Stimulated activated CD4-positive, alpha-beta T cell treated with anti-CD3 and anti-CD28 coated beads, Interleukin-15, amount 100 ng/mL, for 48 hours (primary cell): ENCODE results near the gene AGT.
"Not testable (repeated sequence)": the region's sequence is repeated elsewhere in the genome, so short reads cannot be mapped to it uniquely, and the experiment has no call there.

Experiments used
- DNase-seq, 2 donors: peaks; one replicate each; pipeline ENCODE4 v3.0.0-alpha.2; 2020; ENCODE audit warnings: low read depth in 2 of 2

AGT gene

GRCh38 chr1:230691615-230692014, 22.3 kb downstream of the AGT start:
- no peak for DNase-seq

- DNase-seq, result no peak
These were observed 23.8 kb downstream of the AGT start for GRCh38 chr1:230690101-230690500.

GRCh38 chr1:230686747-230687146, 27.2 kb downstream of the AGT start:
- DNase-seq, result no peak

- no peak for DNase-seq
These were observed 28.9 kb downstream of the AGT start for GRCh38 chr1:230684998-230685397.

GRCh38 chr1:230684146-230684545, 29.8 kb downstream of the AGT start:
- no peak for DNase-seq

- DNase-seq, result no peak
These were observed 30.9 kb downstream of the AGT start for GRCh38 chr1:230682882-230683610.

- no peak for DNase-seq
These were observed 31.6 kb downstream of the AGT start for GRCh38 chr1:230682274-230682673.

- peak in 1 of 2 donors; percentile 8 for DNase-seq
These were observed 32.3 kb downstream of the AGT start for GRCh38 chr1:230681599-230681998.

- no peak for DNase-seq
These were observed 33.5 kb downstream of the AGT start for GRCh38 chr1:230680300-230681025.

GRCh38 chr1:230679825-230680224, 34.1 kb downstream of the AGT start:
- no peak for DNase-seq

- no peak for DNase-seq
These were observed 34.7 kb downstream of the AGT start for GRCh38 chr1:230679192-230679591.

GRCh38 chr1:230677200-230677599, 36.7 kb downstream of the AGT start:
- no peak for DNase-seq

- DNase-seq, result no peak
These were observed 39.3 kb downstream of the AGT start for GRCh38 chr1:230674581-230674980.

- no peak for DNase-seq
These were observed 44.4 kb downstream of the AGT start for GRCh38 chr1:230669543-230669942.

- DNase-seq, result no peak
These were observed 45.7 kb downstream of the AGT start for GRCh38 chr1:230668227-230668626.

GRCh38 chr1:230661976-230662375, 51.9 kb downstream of the AGT start:
- DNase-seq, result no peak

- DNase-seq, result no peak
These were observed 55.2 kb downstream of the AGT start for GRCh38 chr1:230658691-230659090.

GRCh38 chr1:230658103-230658502, 55.8 kb downstream of the AGT start:
- DNase-seq, result not testable (repeated sequence)

- not testable (repeated sequence) for DNase-seq
These were observed 57.2 kb downstream of the AGT start for GRCh38 chr1:230656719-230657118.
